Osteocyte (in vitro differentiated cells): ENCODE results near the gene THSD8. TPM values are rescaled to one million over a fixed set of nuclear protein-coding genes. Genes with fewer than 3 reads are reported as not detected.

Experiments used
- DNase-seq: peaks from one replicate; pipeline ENCODE4 v3.0.0; 2021; ENCODE audit warnings: mixed read lengths; ENCODE audit not compliant: unreplicated experiment; ENCODE audit errors: extremely low spot score
- H3K27ac Mint-ChIP-seq: one replicate; pipeline ENCODE4 v1.8.0; 2021; ENCODE audit warnings: mild to moderate bottlenecking, mixed read lengths; ENCODE audit not compliant: unreplicated experiment
- H3K27me3 Mint-ChIP-seq: one replicate; pipeline ENCODE4 v1.8.0; 2021; ENCODE audit warnings: mixed read lengths; ENCODE audit not compliant: unreplicated experiment
- H3K36me3 Mint-ChIP-seq: one replicate; pipeline ENCODE4 v1.8.0; 2021; ENCODE audit warnings: mixed read lengths; ENCODE audit not compliant: unreplicated experiment
- H3K4me1 Mint-ChIP-seq: one replicate; pipeline ENCODE4 v1.8.0; 2021; ENCODE audit warnings: mixed read lengths; ENCODE audit not compliant: unreplicated experiment
- H3K4me3 Mint-ChIP-seq: one replicate; pipeline ENCODE4 v1.8.0; 2021; ENCODE audit warnings: mild to moderate bottlenecking, moderate library complexity, mixed read lengths; ENCODE audit not compliant: unreplicated experiment
- H3K9me3 Mint-ChIP-seq: one replicate; pipeline ENCODE4 v1.8.0; 2021; ENCODE audit warnings: mixed read lengths; ENCODE audit not compliant: unreplicated experiment
- CTCF ChIP-seq: fragments of 200-600 bp; sonication (generic); IDR thresholded peaks from 2 replicates; pipeline ENCODE4 v1.5.0; 2021; ENCODE audit warnings: antibody characterized with exemption, mild to moderate bottlenecking, moderate library complexity
- total RNA-seq: library from RNA; stranded (reverse); gene quantifications from 2 replicates; pipeline ENCODE4 v1.2.1, GENCODE V29; 2021

THSD8 gene
- total RNA-seq, 1 donor from 2014 or later, result 8.2 TPM

GRCh38 chr19:12792853-12793289 lies 9.0 kb upstream of the THSD8 start:
- Mint-ChIP-seq H3K36me3 (peaks cover 2% of the 10 kb centered on the region), H3K4me3 (peak overlapping the region; percentile 96), H3K27ac (peak overlapping the region; percentile 98), H3K4me1 (peaks cover 44% of the 10 kb centered on the region), H3K9me3 (no peaks in the 10 kb centered on the region), H3K27me3 (no peaks in the 10 kb centered on the region)
- no peak for TF ChIP-seq CTCF
- DNase-seq, result no peak

- TF ChIP-seq CTCF, result no peak
- H3K36me3 Mint-ChIP-seq, result peaks cover 2% of the 10 kb centered on the region
- peaks cover 37% of the 10 kb centered on the region for H3K4me1 Mint-ChIP-seq
- peak overlapping the region; percentile 96 for H3K4me3 Mint-ChIP-seq
- DNase-seq, result peak; percentile 98
- no peaks in the 10 kb centered on the region for H3K27me3 Mint-ChIP-seq
- no peaks in the 10 kb centered on the region for H3K9me3 Mint-ChIP-seq
- H3K27ac Mint-ChIP-seq, result peak overlapping the region; percentile 98
Observed at GRCh38 chr19:12793290-12794195, 8.3 kb upstream of the THSD8 start.

GRCh38 chr19:12794196-12794941 lies 7.5 kb upstream of the THSD8 start:
- no peak for TF ChIP-seq CTCF
- no peak for DNase-seq
- H3K9me3 Mint-ChIP-seq, result no peaks in the 10 kb centered on the region
- H3K27me3 Mint-ChIP-seq, result no peaks in the 10 kb centered on the region
- H3K36me3 Mint-ChIP-seq, result peaks cover 2% of the 10 kb centered on the region
- peaks cover 29% of the 10 kb centered on the region for H3K4me1 Mint-ChIP-seq
- H3K27ac Mint-ChIP-seq, result peak overlapping the region; percentile 87
- peak overlapping the region; percentile 64 for H3K4me3 Mint-ChIP-seq

DNA sequence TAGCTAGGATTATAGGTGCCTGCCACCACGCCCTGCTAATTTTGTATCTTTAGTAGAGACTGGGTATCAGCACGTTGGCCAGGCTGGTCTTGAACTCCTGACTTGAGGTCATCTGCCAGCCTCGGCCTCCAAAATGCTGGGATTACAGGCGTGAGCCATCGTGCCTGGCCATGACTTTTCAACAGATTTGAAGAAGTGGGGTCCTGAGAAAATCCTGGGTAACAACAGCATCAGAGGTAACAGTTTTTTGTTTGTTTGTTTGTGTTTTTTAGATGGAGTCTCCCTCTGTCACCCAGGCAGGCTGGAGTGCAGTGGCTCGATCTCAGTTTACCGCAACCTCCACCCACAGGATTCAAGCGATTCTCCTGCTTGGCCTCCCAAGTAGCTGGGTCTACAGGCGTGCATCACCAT lies 6.9 kb upstream of the THSD8 start:
- Mint-ChIP-seq H3K36me3 (peaks cover 2% of the 10 kb centered on the region), H3K9me3 (no peaks in the 10 kb centered on the region), H3K4me3 (peak overlapping the region; percentile 64), H3K4me1 (peaks cover 29% of the 10 kb centered on the region), H3K27me3 (no peaks in the 10 kb centered on the region), H3K27ac (peak overlapping the region; percentile 87)
- no peak for TF ChIP-seq CTCF
- no peak for DNase-seq
